ENCODE measurements around the gene FOXN4.

FOXN4 gene

GRCh38 chr12:109307051-109307450 lies 2.0 kb downstream of the FOXN4 start:
- DNase-seq (ENCODE audit: low read depth) = no peak

GRCh38 chr12:109305547-109305946 lies 3.5 kb downstream of the FOXN4 start:
- no peak for DNase-seq (ENCODE audit: low read depth)

DNA sequence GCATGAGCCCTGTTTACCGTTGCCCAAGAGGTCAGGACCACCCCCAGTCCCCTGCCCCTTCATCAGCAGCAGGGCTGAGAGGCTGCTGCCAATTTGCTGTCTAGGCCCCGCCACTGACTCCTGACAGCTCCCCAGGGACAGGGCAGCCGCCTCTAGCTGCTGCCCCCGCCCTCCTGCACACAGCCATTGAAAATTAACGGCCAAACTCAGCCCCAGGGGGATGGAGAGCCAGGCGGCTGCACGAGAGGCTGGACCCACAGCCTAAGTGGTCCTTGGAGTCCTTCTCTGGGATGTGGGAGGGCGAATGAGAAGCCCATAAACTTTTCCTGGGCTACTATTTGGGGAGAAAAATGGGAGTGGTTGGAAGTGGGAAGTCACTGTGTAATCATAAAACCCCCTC lies 4.6 kb downstream of the FOXN4 start:
- DNase-seq (ENCODE audit: low read depth) = no peak

- DNase-seq (ENCODE audit: low read depth) = no peak
Observed at GRCh38 chr12:109302770-109303169, 6.3 kb downstream of the FOXN4 start.

- no peak for DNase-seq (ENCODE audit: low read depth)
Observed at GRCh38 chr12:109302358-109302757, 6.7 kb downstream of the FOXN4 start.

DNA sequence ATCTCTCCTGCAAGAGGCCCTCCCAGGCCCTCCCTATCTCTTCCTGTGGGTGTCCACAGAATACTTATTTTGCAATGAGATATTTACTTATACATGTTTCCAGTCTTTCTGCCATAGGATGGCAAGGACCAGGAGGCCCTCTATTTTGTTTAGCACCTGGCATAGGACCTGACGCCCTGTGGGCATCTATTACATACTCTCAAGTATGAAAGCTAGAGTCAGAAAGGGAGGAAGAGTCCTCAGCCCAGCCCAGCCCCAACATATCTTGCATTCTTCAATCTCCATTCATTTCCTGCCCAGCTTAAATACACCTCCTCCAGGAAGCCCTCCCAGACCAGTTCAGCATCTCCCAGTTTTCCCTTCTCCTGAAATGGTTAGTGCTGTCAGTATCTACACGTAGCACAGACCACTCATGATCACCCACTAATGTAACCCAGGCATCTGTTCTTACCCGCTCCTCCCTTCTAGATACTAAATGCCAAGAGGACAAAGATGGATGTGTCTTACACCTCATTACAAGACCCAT lies 7.4 kb downstream of the FOXN4 start:
- DNase-seq (ENCODE audit: low read depth) = no peak

DNA sequence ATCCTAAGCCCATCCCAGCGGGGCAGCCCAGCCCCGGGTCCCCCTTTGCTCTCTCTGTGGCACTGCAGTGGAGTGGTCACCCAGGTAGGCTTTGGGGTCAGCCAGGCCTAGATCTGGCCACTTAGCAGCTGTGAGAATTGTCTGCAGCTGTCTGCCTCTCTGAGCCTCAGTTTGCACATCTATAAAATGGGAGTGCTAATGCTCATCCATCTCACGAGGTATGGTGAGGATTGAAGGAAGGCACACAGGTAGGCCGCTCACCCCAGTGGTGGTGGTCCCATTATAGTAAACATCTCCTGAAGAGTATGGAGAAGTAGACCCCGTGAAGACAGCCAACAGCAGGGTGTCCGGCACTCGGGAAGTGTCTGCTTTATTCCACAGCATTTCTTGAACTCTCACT lies 9.2 kb downstream of the FOXN4 start:
- DNase-seq (ENCODE audit: low read depth) = no peak

DNA sequence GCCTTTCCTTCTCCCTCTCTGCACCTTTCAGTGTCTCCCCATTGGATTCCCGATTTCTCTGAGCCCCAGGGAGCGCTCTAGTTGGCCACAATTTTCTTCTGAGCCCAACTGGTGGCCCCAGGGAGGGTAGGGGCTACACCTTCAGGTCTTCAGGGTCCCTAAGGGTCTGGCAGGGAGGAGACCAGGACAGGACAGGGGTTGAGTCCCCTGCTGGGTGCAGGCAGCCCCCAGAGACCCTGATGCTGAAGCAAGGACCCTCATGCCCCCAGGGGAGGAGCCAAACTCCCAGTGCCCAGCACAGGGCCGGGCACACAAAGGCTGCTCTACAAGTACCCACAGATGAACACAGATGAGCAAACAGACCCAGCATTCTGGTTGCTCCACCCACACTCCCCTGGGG lies 12.7 kb downstream of the FOXN4 start:
- no peak for DNase-seq (ENCODE audit: low read depth)

DNA sequence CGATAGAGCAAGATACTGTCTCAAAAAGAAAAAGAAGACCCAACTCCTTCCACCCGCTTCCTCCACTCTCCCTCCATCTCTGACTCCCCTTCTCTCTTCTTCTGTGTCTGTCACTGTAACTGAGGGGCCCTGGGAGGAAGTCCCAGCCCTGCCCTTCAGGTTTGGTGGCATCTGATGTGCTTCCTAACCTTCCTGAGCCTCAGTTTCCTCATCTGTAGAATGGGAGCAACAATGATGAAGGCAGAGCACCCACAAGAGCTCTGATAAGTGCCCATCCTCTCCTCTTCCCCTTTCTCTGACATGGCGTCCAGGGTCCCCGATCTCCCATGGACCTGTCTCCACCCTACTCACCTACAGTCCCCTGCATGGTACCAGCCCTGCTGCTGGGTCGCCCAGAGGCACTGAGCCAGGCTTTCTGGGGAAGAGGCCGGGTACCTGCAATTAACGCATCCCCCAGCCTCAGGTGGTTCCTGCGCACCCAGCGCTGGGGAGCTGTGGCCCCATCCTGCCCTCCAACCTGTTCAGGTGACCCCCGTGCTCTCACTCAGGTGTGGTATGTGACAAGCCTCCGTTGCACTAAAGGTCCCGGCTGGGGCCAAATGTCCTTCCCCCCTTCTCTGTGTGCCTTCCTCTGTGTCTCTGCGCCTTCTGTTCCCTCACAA lies 13.2 kb downstream of the FOXN4 start:
- no peak for DNase-seq (ENCODE audit: low read depth)

- no peak for DNase-seq (ENCODE audit: low read depth)
Observed at GRCh38 chr12:109294286-109294796, 14.7 kb downstream of the FOXN4 start.

DNA sequence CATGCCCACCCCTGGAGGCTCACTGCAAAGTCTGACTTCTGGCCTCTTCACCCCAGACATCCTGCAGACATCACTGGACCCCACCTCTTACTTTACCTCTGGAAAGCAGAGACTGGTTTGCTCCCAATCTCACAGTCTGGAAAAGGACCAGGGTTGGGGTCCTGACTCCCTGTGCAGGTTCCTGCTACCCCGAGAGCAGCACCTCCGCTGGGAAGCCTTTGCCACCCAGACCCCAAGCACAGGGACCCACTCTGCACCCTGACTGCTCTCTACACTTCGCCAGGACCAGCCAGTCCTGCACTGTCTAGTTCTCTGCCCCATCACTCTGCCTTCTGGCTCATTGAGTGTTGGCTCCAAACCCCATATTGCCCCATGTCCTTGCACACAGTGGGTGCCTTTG lies 16.0 kb downstream of the FOXN4 start:
- no peak for DNase-seq (ENCODE audit: low read depth)

DNA sequence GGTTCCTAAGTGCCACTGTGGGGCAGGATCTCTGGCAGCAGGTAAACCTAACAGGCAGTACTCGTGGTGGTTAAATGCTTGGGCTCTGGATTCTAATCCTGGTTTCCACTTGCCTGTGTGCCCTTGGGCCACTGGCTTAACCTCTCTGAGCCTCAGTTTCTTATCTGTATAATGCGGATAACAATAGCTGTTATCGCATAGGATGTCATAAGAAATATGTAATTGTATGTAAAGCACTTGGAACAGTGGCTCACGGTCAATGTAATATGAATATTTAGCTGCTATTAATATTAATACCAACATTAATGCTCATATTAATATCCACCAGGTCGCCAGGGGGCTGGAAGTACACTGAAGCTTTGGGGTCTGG lies 16.8 kb downstream of the FOXN4 start:
- no peak for DNase-seq (ENCODE audit: low read depth)

GRCh38 chr12:109291521-109292341 lies 17.4 kb downstream of the FOXN4 start:
- DNase-seq (ENCODE audit: low read depth) = no peak

GRCh38 chr12:109291117-109291516 lies 18.0 kb downstream of the FOXN4 start:
- no peak for DNase-seq (ENCODE audit: low read depth)

DNA sequence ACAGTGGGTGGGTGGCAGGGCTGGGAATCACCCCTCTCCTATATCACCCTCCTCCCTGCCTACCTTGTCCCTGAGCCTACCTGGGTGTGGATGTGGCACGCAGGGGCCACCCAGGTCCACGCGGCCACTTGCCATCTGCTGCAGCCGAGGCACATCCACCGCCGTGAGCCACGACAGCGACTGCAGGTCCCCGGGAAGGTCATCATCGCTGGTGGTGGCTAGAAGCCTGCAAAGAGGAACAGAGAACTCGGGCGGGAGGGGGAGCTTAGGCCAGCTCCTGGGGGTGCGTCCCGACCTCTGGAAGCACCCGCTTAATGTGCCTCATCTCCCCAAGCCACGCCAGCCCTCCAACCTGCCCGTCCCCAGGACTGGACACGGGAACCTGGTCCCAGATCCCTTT lies 19.0 kb downstream of the FOXN4 start:
- DNase-seq (ENCODE audit: low read depth) = no peak

GRCh38 chr12:109289551-109289950 lies 19.5 kb downstream of the FOXN4 start:
- DNase-seq (ENCODE audit: low read depth) = no peak

GRCh38 chr12:109289004-109289403 lies 20.1 kb downstream of the FOXN4 start:
- no peak for DNase-seq (ENCODE audit: low read depth)

- no peak for DNase-seq (ENCODE audit: low read depth)
Observed at GRCh38 chr12:109288571-109288970, 20.5 kb downstream of the FOXN4 start.

DNA sequence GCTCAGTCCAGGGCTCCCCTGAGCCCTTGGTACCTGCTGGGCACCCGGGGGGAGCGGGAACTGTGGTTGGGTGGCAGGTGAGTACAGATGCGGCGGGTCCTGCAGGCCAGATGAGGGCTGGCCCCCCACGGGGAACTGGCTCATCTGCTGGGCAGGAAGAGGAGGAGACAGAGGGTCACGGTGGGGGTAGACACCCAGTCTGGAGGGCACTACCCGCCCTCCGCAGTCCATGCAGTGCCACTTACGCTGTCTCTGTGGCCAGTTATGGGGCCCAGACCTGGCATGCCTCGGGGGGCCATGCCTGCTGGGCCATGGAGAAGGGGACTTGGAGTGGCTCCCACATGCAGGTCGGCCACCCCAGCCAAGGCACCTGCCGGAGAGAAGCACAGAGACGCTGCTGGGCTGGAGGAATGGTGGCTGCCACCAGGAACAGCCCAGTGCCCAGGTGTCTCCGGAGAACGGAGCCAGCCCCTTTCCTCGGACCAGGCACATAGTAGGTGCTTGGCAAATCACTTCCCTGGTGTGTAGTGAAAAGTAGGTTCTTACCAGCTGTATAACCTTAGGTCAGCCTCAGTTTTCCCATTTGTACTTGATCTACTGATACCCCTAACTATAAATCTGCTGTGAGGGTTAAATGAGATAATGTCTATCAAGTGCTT lies 21.1 kb downstream of the FOXN4 start:
- no peak for DNase-seq (ENCODE audit: low read depth)

DNA sequence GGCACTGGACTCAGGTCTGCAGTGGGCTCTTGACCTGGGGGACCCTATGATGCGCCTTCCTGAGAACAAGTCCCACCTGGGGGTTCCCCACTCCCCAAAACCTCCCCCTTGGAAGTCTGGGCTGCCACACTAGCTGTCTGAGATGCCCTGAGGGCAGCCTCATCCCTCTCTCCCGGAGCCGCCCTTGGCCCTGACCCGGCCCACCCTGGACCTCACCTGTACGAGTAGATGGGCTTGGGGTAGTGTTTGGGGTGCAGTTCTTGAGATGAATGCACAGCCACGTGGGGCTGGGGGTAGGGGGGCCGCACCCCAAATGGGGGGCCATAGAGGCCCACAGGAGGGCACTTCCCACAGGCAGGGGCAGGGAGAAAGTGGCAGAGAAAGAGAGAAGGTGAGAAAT lies 21.9 kb downstream of the FOXN4 start:
- DNase-seq (ENCODE audit: low read depth) = no peak

DNA sequence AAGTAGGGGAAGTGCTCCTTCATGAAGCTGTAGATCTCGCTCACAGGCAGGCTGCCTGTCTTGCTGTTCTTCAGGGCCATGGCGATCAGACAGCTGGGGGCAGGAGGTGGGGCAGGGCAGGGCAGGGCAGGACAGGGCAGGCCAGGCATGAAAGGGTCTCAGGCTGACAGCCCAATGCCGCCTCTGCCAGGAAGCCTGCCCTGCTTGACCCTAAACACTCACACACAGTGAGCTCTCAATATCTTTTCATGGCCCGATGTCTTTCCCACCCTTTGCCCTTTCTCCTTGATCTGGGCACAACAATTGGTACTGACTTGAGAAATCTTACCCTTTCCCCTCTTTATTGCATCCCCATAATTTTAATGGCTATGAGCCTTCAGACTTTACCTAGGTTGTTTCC lies 22.4 kb downstream of the FOXN4 start:
- no peak for DNase-seq (ENCODE audit: low read depth)

- no peak for DNase-seq (ENCODE audit: low read depth)
Observed at GRCh38 chr12:109286252-109286651, 22.8 kb downstream of the FOXN4 start.

- no peak for DNase-seq (ENCODE audit: low read depth)
Observed at GRCh38 chr12:109284392-109284791, 24.7 kb downstream of the FOXN4 start.
